Measurements from ENCODE around the gene GHRHR.

GHRHR gene

GRCh38 chr7:30963842-30964241 is at the start of gene GHRHR:
Gene GHRHR, plus strand, starts transcription at chr7:30963953. Its CDS starts 116 bp downstream, at chr7:30964069.
- DNase-seq (ENCODE audit: low spot score), result no peak
- ChIA-PET POLR2A (ENCODE audit: low non-redundant PET) (no interaction called here), CTCF (interaction anchor here (0.5 to 0.9 kb wide), 3 partner anchors 8 to 171 kb away, joined by 3 to 6 read pairs (median 6); no protein-coding TSS in a partner anchor)
- H3K27ac ChIP-seq, result no peak within 1 kb of the TSS
- no peak for TF ChIP-seq CTCF (conservative IDR thresholded peaks at IDR 0.05; ENCODE audit: low read depth)

GRCh38 chr7:30914596-30914995 is 49.2 kb upstream of the GHRHR start:
- ChIA-PET CTCF (interaction anchor here (0.6 kb wide), 1 partner anchor 528 kb away, joined by 3 read pairs; no protein-coding TSS in a partner anchor), POLR2A (ENCODE audit: low non-redundant PET) (no interaction called here)
- H3K27ac ChIP-seq, result peak overlapping the region; percentile 65
- peak; percentile 41 for DNase-seq (ENCODE audit: low spot score)
- no peak for TF ChIP-seq CTCF (conservative IDR thresholded peaks at IDR 0.05; ENCODE audit: low read depth)

GRCh38 chr7:30915005-30915601 is 48.6 kb upstream of the GHRHR start:
- TF ChIP-seq CTCF (conservative IDR thresholded peaks at IDR 0.05; ENCODE audit: low read depth), result no peak
- DNase-seq (ENCODE audit: low spot score), result no peak
- H3K27ac ChIP-seq, result peak overlapping the region; percentile 65
- POLR2A ChIA-PET (ENCODE audit: low non-redundant PET), result no interaction called here
- CTCF ChIA-PET, result interaction anchor here (0.6 to 0.7 kb wide), 3 partner anchors 24 to 782 kb away, joined by 3 to 4 read pairs (median 3); no protein-coding TSS in a partner anchor

GRCh38 chr7:30915751-30916150 is 48.0 kb upstream of the GHRHR start:
- CTCF ChIA-PET, result interaction anchor here (0.5 to 0.6 kb wide), 2 partner anchors 14 to 24 kb away, joined by 3 read pairs; no protein-coding TSS in a partner anchor
- POLR2A ChIA-PET (ENCODE audit: low non-redundant PET), result no interaction called here
- no peak for DNase-seq (ENCODE audit: low spot score)

GRCh38 chr7:30916255-30916654 is 47.5 kb upstream of the GHRHR start:
- POLR2A ChIA-PET (ENCODE audit: low non-redundant PET), result no interaction called here

More at GRCh38 chr7:30915751-30916150, 48.0 kb upstream of the GHRHR start:
- peak overlapping the region; percentile 65 for H3K27ac ChIP-seq
- TF ChIP-seq CTCF (conservative IDR thresholded peaks at IDR 0.05; ENCODE audit: low read depth), result no peak

GRCh38 chr7:30916767-30917166 is 47.0 kb upstream of the GHRHR start:
- POLR2A ChIA-PET (ENCODE audit: low non-redundant PET), result no interaction called here
- no peak for DNase-seq (ENCODE audit: low spot score)
- H3K27ac ChIP-seq, result no peak overlapping the region
- TF ChIP-seq CTCF (conservative IDR thresholded peaks at IDR 0.05; ENCODE audit: low read depth), result no peak
- CTCF ChIA-PET, result no interaction called here

More at GRCh38 chr7:30916255-30916654, 47.5 kb upstream of the GHRHR start:
- TF ChIP-seq CTCF (conservative IDR thresholded peaks at IDR 0.05; ENCODE audit: low read depth), result no peak
- no peak for DNase-seq (ENCODE audit: low spot score)
- H3K27ac ChIP-seq, result no peak overlapping the region; the same call in 1 of the 2 replicates
- CTCF ChIA-PET, result interaction anchor here (0.5 kb wide), 1 partner anchor 15 kb away, joined by 3 read pairs; no protein-coding TSS in a partner anchor
